ENCODE measurements around the gene PRKD1.

Gene PRKD1

DNA sequence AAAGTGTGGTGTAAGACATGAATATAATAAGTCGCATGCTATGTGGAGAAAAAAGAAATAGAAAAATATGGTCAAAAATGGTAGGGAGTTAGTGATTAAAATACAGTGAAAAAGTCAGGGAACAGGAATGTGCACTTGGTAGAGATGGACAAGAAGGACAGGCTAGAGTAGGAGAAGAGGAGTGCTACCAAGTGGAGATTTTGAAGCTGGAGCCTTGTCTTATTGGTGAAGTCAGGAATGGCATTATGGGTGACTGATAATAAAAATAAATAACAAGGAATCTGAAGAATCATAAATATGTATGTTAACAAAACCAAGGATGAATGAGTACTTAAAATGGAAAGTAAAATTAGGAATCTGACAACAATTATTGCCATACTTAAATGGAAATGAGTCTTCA lies 204.8 kb downstream of the PRKD1 start:
- no peaks in the 10 kb centered on the region for H3K9me3 ChIP-seq
- TF ChIP-seq, protein P1, sequence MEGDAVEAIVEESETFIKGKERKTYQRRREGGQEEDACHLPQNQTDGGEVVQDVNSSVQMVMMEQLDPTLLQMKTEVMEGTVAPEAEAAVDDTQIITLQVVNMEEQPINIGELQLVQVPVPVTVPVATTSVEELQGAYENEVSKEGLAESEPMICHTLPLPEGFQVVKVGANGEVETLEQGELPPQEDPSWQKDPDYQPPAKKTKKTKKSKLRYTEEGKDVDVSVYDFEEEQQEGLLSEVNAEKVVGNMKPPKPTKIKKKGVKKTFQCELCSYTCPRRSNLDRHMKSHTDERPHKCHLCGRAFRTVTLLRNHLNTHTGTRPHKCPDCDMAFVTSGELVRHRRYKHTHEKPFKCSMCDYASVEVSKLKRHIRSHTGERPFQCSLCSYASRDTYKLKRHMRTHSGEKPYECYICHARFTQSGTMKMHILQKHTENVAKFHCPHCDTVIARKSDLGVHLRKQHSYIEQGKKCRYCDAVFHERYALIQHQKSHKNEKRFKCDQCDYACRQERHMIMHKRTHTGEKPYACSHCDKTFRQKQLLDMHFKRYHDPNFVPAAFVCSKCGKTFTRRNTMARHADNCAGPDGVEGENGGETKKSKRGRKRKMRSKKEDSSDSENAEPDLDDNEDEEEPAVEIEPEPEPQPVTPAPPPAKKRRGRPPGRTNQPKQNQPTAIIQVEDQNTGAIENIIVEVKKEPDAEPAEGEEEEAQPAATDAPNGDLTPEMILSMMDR (IDR thresholded peaks at IDR 0.05): no peak

DNA sequence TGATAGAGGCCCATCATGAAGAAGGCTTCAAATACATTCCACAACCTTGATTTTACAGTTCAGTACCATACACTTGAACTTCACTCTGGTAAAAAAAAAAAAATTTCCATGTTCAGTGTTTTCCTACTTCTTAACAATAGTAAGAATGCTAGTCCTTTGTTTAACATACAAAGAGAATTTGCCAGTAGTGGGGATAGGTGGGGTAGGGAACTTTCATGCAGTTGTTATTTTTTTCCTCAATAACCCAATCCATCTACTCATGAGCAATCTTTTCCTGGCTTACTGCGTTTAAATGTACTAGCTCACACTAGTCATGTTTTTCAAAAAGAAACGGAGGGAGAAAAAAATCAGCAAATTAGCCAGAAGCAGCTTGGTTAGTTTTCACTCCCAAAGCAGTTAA lies 206.1 kb downstream of the PRKD1 start:
- Histone ChIP-seq H3K4me1 (ENCODE audit: control insufficient read depth in 1 of 2, insufficient read depth in 1 of 2, low read depth in 1 of 2, low read length in 1 of 2) (no peaks in the 10 kb centered on the region), H3K27me3 (no peaks in the 10 kb centered on the region), H3K36me3 (no peaks in the 10 kb centered on the region), H3K9me3 (no peaks in the 10 kb centered on the region), H3K4me3 (ENCODE audit: low read depth in 1 of 2, low read length in 1 of 2) (no peak overlapping the region), H3K27ac (no peak overlapping the region)
- TF ChIP-seq, protein P1 (IDR thresholded peaks at IDR 0.05): no peak

More for the DNA sequence above, 204.8 kb downstream of the PRKD1 start:
- Histone ChIP-seq H3K27ac (no peak overlapping the region), H3K36me3 (no peaks in the 10 kb centered on the region), H3K4me3 (ENCODE audit: low read depth in 1 of 2, low read length in 1 of 2) (no peak overlapping the region), H3K4me1 (ENCODE audit: control insufficient read depth in 1 of 2, insufficient read depth in 1 of 2, low read depth in 1 of 2, low read length in 1 of 2) (no peaks in the 10 kb centered on the region), H3K27me3 (no peaks in the 10 kb centered on the region)

DNA sequence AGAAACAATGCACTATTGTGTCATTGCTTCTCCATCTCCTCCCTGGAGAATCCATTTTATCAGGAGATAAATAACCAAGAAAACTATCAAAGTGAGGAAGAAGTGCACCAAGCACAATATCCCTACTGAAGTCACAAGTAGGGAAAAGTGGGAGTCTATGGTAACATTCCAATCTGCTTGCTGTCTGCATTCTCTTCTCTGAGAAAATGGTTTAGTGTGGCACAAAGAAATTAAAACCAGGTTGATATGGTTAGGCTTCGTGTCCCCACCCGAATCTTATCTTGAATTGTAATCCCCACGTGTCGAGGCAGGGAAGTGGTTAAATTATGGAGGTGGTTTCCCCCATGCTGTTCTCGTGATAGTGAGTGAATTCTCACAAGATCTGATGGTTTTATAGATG lies 209.7 kb downstream of the PRKD1 start:
- Histone ChIP-seq H3K27ac (no peak overlapping the region), H3K36me3 (no peaks in the 10 kb centered on the region), H3K4me3 (ENCODE audit: low read depth in 1 of 2, low read length in 1 of 2) (no peak overlapping the region), H3K27me3 (no peaks in the 10 kb centered on the region), H3K4me1 (ENCODE audit: control insufficient read depth in 1 of 2, insufficient read depth in 1 of 2, low read depth in 1 of 2, low read length in 1 of 2) (no peaks in the 10 kb centered on the region), H3K9me3 (no peaks in the 10 kb centered on the region)
- TF ChIP-seq, protein P1 (IDR thresholded peaks at IDR 0.05): no peak

DNA sequence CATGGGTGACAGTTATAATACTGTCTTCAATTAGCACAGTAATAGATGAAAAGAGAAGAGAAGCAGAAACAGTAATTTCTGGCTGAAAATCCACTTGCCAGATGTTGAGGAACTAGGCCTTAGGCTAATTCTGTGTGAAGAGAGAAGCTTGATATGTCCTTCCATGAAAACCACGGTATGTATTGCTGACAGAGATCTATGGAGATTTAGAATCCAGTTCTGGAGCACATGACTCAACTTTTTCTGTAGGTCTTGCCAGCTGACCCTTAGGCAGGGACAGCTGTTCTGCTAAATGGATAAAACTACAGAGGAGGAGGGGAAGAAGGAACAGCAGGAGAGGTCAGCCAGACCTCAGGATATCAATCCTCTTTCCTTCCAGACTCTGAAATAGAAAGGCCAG lies 211.5 kb downstream of the PRKD1 start:
- TF ChIP-seq, protein P1 (IDR thresholded peaks at IDR 0.05): no peak
- Histone ChIP-seq H3K27ac (no peak overlapping the region), H3K4me3 (ENCODE audit: low read depth in 1 of 2, low read length in 1 of 2) (no peak overlapping the region)

DNA sequence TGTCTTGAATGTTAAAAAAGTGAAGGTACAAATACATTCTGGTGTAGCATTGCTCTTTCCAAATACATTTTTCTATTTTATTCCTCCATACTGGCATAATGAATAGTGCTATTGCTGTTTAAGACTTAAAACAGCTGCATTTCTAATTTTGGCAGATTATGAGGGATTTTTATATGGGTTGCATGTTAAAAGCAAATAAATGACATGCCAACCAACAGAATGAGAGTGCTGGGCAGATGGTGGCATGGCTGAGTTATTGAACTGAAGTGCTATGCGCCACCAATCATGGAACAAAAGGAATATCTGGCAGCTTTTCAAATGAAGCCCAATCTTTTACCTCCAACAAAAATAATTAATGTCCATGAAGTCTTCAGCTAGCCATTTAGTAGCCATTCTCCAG lies 215.0 kb downstream of the PRKD1 start:
- Histone ChIP-seq H3K27me3 (no peaks in the 10 kb centered on the region), H3K27ac (no peak overlapping the region), H3K4me3 (ENCODE audit: low read depth in 1 of 2, low read length in 1 of 2) (no peak overlapping the region), H3K9me3 (no peaks in the 10 kb centered on the region), H3K4me1 (ENCODE audit: control insufficient read depth in 1 of 2, insufficient read depth in 1 of 2, low read depth in 1 of 2, low read length in 1 of 2) (no peaks in the 10 kb centered on the region), H3K36me3 (no peaks in the 10 kb centered on the region)
- TF ChIP-seq, protein P1 (IDR thresholded peaks at IDR 0.05): no peak

More for the DNA sequence above, 211.5 kb downstream of the PRKD1 start:
- H3K9me3 ChIP-seq: no peaks in the 10 kb centered on the region
- no peaks in the 10 kb centered on the region for H3K27me3 ChIP-seq
- H3K4me1 ChIP-seq (ENCODE audit: control insufficient read depth in 1 of 2, insufficient read depth in 1 of 2, low read depth in 1 of 2, low read length in 1 of 2): no peaks in the 10 kb centered on the region
- H3K36me3 ChIP-seq: no peaks in the 10 kb centered on the region

DNA sequence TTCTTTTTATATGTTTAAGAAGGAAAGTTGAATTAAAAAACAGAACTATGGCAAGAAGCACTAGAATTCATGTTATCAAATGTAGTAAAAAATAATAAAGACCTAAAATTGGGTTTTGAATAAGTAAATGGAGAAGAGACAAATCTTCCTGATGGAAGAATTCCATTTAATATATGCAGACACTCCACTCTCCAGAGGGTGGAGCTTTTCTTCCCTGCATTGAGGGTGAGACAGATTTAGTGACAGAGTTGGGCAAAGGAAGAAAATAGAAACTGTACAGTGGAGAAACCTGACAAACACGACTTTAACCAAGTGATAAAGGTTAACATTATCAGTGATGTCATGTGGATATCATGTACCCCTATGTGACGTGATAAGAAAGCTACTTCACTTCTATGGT lies 217.6 kb downstream of the PRKD1 start:
- Histone ChIP-seq H3K36me3 (no peaks in the 10 kb centered on the region), H3K4me1 (ENCODE audit: control insufficient read depth in 1 of 2, insufficient read depth in 1 of 2, low read depth in 1 of 2, low read length in 1 of 2) (no peaks in the 10 kb centered on the region), H3K9me3 (no peaks in the 10 kb centered on the region), H3K27ac (no peak overlapping the region), H3K27me3 (no peaks in the 10 kb centered on the region), H3K4me3 (ENCODE audit: low read depth in 1 of 2, low read length in 1 of 2) (no peak overlapping the region)
- TF ChIP-seq, protein P1 (IDR thresholded peaks at IDR 0.05): no peak
